HG03460 (cell line): Measurements from ENCODE around the gene WSB1.

Experiments
- ATAC-seq: cut with Tn5 transposase; IDR thresholded peaks from one replicate; pipeline ENCODE4 v1.9.1; 2021; ENCODE audit not compliant: unreplicated experiment

The WSB1 gene

DNA sequence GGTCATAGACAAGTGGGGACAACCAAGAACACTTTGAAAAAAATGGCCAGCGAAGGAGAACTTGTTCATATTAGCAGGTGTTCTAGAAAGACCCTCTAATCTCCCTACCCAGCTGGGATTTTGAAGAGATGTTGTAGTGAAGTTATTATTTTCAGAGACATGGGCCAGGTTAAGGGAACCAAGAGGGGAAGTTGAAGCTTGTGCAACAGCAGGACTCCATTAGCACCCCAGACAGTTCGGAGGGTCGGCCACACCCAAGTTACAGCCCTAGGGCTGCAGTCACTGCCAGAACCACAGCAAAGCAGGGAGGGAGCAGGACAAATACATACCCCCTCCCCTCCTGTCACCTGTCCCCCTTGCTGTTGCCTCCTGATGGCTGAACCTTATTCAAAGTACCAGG is 42.3 kb downstream of the WSB1 start:
- ATAC-seq: no peak

DNA sequence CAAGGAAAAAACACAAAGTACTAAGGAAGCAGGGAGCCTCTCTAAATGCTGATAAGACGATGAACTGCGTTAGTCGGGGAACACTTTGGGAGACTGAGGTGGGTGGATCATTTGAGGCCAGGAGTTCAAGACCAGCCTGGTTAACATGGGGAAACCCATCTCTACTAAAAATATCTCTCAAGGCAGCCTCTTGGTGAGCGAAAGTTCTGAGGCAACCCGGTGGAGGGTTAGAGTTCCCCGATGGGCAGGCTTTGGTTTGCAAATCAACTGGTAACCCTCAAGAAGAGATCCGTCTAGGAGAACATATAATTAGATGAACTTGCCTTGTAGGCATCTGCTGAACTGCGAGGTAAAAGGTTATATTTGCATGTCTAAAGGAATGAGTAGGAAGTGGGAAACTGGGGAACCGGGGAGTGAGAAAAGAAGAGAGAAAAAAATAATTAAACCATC is 44.6 kb downstream of the WSB1 start:
- peak; percentile 51 for ATAC-seq

DNA sequence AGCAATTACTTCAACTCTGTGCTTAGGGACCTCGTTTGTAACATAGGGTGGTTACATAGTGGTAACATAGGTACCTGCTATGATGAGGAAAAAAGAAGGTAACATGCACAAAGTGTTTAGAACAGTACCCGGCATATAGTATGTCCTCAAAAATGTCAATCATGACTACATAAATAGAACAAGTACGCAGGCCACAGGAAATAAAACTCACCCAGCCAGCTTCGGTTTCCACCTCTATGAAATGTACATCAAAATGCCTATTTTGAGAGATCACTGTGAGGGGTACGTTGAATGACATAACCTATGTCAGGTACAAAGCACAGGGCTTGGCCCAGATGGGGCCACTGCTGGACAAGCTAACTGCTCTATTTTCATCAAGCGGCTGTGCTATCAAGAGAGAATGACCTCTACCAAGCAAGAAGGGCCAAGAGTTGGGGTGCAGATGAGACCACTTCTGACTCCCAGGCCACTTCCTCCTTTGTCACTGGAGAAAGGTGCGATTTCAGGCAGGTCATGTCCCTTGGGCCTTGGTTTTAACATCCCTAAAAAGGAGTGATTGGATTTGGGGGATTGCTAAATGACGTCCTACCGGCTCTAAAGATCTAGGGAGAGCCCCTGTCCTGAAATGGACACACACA is 45.4 kb downstream of the WSB1 start:
- peak; percentile 52 for ATAC-seq

DNA sequence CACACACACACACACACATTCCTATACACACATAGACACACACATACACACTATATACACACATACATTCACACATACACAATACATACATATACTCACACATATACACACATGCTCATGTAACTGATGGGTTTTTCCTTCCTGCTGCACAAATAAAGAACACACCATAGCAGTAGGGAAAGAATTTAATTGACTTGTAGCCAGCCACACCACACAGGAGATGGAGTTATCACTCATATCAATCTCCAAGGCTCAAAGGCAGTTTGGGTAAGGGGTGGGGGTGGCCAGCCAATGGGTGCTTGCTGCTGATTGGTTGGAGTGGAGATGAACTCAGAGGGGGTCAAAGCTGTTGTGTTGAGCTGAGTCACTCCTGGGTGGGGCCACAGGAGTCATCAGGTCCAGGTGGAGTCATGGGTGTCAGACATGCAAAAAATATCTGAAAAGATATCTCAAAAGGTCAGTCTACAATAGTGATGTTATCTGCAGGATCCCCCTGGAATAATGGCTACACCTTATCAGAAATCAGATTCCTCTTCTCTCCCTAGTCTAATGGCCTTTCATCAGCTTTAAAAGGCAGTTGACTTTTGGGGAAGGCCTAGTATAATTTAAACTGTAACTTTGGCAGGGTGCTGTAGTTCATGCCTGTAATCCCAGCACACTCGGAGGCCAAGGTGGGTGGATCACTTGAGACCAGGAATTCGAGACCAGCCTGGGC is 46.1 kb downstream of the WSB1 start:
- ATAC-seq: no peak

DNA sequence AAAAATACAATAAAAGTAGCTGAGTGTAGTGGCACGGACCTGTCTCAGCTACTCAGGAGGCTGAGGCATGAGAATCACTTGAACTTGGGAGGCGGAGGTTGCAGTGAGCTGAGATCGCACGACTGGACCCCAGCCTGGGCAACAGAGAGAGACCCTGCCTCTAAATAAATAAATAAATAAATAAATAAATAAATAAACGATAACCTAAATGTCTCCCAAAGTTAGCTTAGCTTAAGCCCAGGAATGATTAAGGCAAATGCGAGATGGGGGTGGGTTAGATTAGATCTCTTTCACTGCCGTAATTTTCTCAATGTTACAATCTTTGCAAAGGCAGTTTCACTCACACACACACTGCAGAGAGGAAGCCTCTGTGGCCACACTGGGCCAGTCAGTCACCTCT is 46.7 kb downstream of the WSB1 start:
- no peak for ATAC-seq

DNA sequence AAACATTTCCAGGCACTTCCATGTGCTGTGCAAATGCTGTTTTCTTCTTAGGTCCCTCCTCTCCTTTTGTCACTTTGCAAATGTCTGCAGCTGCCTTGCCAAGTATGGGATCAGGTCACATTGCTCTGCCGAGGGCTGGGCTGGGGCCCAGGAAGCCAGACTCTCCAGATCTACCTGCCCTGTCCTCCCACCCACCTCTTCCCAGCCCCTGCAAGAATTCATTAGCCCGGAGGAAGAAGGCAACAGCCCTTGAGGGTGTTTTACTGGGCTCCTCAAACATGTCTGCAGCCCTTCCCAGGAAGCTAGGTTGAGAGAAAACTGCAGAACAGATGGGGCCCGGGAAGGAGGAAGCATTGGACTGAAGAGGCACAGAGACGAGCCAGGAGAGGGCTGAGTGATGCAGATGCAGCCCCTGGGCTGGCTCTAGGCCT is 47.1 kb downstream of the WSB1 start:
- no peak for ATAC-seq

DNA sequence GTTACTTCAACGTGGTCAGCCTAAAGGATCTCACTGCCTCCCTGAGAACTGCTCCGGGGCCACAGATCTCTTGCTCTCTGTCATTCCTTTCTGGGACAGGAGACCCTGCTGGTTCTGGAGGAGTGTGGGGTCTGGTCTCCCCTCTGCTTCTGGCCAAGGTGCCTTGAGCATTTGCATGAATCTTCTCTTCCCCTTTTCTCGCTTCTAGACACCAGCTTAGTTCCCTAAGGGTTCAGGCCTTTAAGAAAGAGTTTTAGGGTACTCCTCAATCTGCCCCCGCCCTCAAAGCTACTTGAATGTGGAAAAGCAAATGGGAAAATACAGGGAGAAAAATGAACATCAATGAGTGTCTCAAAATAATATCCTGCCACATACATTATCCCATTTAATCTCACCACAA is 48.1 kb downstream of the WSB1 start:
- ATAC-seq: no peak

DNA sequence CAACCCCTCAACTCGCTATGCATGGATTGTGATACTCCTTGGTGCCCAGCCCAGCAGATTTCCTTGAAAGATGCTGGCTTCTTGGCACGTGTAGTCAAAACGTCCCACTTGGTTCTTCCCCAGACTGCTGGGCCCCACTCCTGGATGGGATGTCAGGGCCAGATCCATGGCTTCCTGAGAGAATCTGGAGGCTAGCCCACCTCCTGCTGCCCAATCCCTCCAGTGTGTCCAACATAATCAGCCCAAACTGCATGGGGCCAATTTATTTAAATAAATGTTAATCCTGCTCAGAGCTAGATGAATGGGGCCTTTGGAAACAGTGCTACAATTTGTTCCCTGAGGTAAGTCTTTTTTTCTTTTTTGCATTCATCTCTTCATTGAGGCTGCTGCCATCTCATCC is 49.4 kb downstream of the WSB1 start:
- ATAC-seq: no peak

DNA sequence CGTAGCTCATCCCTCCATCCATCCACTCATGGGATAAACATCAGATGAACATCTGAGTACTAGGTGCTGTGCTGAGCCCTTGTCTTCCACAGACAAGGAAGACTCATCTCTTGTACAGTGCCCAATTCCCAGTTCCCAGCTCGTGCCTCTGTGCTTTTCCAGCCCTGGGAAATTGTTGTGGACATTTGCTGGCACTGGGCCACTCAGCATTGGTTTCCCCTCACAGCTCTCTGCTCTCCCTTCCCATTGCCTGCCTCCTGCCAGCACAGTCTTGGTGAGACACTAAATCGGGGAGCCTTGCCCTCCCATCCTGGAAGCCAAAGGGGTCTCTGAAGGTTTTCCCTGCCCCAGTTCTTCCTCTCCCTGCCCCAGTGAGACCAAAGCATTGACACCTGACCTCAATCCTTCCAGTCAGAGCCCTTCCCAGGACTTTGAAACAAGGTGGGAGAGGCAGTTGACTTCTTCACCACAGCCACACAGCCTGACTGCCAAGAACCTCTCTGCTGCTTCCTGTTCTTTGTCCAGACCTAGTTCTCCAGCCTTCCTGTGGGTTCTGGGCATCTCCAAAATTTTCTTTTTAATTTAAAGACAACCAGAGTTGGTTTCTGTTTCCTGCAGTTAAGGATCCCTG is 50.2 kb downstream of the WSB1 start:
- ATAC-seq: no peak

DNA sequence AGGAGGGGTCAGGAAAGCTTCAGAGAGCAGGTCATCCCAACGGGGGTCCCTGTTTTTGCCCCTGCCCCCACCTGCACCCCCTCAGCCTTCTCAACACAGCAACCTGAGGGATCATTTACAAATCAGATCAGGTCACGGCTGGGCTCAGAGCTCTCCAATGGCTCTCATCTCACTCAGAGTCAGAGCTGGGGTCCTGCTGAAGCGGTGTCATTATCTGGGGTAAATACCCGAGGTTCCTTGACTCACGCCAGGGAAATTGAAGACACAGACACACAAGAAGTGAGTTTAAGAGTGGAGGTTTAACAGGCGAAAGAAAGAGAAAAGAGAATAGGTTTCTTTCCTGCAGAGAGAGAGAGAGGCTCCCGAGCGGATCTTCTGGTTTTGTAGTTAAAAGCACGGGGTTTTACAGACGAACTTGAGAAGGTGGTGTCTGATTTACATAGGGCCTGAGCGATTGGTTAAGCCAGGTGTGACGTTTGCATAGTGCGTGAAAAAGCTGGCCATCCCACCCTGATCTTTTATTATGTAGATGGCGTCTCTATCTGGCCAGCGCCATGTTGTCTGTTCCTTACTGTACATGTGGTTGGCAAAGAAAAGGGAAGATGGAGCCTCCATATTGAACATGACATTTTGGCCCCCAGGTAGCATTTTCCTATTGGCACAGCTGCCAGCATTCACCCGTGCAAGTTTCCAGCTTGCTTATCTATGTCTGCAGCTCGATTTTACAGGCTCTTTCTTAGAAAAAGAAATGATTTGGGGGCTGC is 51.4 kb downstream of the WSB1 start:
- no peak for ATAC-seq

DNA sequence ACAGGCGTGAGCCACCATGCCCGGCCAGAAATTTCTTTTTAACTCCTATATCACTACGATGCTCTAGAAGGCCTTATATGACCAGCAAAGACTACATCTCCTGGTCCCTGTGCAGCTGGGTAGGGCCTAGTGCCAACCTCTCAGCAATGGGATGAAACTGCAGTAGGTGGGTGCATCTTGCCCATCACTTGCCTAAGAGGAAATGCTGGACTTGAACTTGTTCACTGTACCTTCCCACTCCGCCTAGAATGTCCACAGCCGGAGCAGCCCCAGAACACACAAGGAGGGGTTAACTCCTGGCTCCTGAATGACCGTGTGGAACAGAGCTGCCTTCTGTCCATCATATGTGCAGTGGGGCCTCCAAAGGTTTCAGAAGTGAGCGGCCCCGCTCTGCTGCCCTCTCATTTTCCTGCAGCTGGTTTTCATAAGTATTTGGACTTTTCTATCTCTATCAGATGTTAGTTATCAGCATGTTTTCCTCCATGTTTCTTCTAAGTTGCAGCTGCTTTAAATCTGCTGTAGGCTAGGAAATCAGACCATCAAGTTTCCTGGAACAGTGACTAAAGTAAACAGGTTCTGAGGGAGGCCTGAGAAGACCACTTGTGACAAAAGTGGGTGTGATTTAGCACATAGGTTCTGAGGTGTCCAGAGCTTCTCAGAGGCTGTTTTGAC is 52.5 kb downstream of the WSB1 start:
- no peak for ATAC-seq

DNA sequence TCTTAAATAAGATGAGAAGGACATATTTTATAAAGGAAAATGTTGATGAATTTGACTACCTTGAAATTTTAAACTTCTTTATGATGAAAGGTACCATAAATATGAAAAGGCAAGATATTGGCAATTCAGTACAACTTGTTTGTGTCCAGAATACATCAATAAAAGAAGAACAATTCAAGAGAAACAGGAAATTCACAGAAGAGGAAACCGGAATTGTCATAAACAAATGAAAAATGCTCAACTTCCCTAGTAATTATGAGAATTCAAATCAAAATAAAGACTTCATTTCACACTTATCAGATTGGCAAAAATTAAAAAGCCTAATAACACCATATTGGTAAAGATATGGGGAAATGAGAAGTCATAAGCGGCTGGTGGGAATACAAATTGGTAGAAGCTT is 54.3 kb downstream of the WSB1 start:
- ATAC-seq: no peak

DNA sequence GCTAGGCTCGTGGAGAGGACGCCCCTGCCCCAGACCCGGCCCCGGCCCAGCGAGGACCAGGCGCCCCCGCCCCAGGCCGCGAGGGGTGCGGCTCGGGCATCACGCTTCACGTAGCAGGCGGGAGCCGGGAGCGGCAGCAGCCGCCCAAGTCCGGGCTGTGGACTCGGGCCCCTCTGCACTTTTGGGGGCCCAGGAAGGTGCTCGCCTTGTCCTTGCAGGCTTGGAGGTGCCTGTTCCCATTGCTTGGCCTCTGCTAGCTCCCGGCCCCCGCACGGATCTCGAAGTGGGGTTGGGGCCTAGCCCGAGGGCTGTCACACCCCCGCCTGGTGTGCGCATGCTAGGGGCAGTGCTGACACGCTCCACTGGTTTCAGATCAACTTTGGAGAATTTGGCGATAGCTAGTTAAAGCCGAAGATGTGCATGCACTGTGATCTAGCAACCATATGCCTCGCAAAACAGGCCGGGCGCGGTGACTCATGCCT is 55.7 kb downstream of the WSB1 start:
- ATAC-seq: no peak

DNA sequence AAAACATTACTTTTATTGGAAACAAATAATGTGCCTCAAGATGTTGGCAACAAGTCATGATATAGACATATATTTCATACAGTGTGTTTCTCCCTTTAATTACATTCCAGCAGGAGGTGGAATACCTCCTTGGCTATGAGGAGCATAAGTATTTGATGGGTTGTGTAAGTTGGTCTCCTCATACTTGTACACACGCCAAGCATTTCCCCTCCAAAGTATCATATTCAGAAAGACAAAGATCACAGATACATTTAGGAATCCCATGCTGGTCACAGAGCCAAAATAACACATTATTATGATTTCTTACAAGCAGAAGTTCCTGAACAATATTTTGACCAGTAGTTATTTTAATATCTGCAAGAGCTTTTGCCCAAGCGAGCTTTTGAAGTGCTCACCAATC is 57.8 kb downstream of the WSB1 start:
- no peak for ATAC-seq

DNA sequence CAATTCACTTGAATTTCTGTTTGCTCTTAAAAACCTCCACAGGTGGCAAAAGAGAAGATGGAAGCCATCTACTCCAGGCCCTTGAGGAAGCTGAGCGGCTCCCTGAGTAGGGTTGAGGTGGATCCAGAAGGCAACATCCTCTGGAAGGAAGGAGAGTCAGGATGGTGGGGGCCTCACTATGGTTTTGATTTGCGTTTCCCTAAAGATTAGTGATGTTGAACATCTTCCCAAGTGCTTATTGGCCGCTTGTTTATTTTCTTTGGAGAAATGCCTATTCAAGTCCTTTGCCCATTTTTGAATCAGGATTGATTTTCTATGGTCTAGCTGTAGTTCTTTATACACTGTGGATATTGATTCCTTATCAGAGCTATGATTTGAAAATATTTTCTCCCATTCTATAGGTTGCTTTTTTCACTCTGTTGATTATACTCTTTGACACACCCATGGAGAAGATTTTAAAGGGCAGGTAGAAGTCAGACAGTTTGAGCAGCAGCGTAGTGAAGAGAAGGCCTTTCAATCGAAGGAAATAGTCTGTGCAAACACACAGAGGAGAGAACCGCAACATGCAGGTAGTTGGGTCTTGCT is 58.6 kb downstream of the WSB1 start:
- no peak for ATAC-seq

DNA sequence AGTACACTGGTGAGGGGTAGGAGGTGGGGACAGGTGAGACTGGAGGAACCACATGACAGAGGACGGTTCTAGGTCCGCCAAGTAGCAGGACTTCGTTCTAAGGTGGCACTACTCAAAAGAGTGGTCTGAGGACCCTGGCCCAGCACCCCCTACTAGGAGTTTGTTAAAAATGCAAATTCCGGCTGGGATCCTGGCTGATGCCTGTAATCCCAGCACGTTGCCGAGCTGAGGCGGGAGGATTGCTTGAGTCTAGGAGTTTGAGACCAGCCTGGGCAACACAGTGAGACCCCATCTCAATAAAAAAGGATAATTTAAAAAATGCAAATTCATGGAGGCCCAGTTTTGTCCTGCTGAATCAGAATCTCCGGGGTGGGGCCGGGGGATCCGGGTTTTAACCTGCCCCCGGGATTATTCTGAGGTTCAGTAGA is 59.1 kb downstream of the WSB1 start:
- no peak for ATAC-seq

DNA sequence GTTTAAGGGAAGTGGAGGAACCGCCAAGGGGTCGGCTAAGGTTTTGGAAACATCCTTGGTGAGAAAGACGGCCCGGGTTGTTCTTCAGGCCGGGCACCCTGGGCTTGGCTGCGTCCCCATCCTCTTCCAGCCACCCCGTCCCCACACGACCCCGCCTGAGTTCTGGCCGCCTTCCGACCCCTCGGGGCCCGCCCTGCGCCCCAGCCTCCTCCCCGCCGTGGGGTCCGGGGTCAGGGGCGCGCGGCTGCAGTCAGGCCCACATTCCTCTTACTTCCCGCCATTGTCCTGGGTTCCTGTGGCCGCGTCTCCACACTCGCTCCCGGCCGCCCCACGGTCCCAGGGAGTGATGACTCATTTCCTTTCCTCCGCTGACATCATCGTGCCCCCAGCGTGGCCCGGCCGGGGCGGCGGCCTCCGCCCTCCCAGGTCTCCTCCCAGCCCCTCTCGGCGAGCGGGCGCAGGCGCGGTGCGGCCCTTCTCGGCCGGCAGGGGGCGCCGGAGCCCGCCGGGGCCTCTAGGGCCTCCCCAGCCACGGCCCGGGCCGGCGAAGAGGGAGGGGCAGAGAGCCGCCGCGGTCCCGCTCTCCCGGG is 59.6 kb downstream of the WSB1 start:
- ATAC-seq: peak; percentile 68

DNA sequence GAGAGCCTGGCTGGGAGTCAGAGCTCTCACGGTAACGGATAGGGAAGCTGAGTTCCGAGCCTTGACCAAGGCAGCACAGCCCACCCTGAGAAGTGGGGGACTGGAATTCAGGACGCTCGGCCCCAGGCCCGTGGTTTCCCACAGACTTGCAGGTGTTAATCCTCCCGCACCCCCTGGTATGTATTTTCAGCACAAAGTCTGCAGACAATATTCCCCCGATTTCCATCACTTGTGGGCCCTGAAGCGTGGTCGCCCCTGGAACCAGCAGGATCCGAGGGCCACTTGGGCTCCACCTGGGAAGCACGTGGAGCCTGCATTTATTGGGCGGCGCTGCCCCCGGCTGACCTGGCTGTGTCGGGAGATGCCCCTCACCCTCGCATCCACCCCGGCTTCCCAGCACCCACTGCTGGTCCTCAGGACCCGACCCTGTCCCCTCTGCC is 60.2 kb downstream of the WSB1 start:
- peak; percentile 8 for ATAC-seq

DNA sequence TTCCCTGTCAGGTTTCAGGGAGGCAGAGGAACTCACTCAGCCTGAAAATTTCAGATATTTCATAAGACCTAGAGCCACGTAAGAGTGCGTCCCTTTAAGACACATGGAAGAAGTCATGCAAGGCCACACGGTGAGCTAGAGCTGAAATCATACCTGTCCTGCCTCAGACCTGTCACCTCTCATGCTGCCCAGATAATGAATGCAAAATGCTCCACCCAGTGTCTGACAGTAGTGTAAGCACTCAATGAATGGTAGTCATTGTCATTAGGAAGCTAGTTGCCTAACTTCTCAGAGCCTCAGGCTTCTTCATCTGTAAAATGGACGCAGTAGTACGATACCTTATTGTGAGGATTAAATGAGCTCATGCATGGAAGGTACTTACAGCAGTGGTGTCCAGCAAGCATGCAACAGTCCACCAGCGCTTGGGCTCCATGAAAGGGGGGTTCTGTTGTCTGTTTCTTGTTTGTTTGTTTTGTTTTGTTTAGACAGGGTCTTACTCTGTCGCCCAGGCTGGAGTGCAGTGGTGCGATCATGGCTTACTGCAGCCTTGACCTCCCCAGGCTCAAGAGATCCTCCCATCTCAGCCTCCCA is 60.7 kb downstream of the WSB1 start:
- ATAC-seq: no peak

DNA sequence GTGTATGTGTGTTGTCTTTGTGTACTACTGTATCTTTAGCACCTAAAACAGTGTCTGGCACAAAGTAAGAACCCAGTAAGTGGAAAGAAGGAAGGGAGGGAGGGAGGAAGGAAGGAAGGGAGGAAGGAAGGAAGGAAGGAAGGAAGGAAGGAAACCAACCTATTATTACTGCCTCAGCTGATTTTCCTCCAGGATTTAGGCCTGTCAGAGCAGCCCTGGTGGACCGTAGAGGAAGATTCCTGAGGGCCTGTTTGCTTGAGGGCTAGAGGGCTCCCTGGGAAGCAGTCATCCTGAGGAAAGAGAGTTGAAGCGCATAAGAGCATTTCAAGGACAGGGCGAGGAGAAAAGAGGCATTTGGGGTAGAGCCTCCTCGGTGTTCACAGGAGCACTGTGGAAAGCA is 61.5 kb downstream of the WSB1 start:
- no peak for ATAC-seq
